Liver (tissue), 9 donors: ENCODE data around the gene GNAT1. TPM values are rescaled to one million over a fixed set of nuclear protein-coding genes. Genes with fewer than 3 reads are reported as not detected.

Source experiments
- DNase-seq: peaks from one replicate; pipeline ENCODE4 v3.0.0-alpha.2; 2017; ENCODE audit warnings: low spot score
- H3K27ac ChIP-seq, 2 donors: one replicate each; pipeline ENCODE4 v1.7.0; 2013; ENCODE audit warnings: inconsistent platforms in 2 of 2, low read length in 2 of 2, control low read depth in 1 of 2, low read depth in 1 of 2, mild to moderate bottlenecking in 1 of 2
- H3K27me3 ChIP-seq, 4 donors: one replicate each; pipeline versions ENCODE4 v1.6.1 to v1.7.0; 2013; ENCODE audit warnings: low read length in 3 of 4, inconsistent platforms in 1 of 4, mild to moderate bottlenecking in 1 of 4, moderate library complexity in 1 of 4; ENCODE audit not compliant: control insufficient read depth in 4 of 4, insufficient read depth in 4 of 4
- H3K36me3 ChIP-seq, 4 donors: one replicate each; pipeline versions ENCODE4 v1.6.1 to v1.7.0; 2013; ENCODE audit warnings: low read length in 3 of 4, mild to moderate bottlenecking in 3 of 4, low read depth in 1 of 4, moderate library complexity in 1 of 4; ENCODE audit not compliant: control insufficient read depth in 4 of 4, insufficient read depth in 3 of 4
- H3K4me1 ChIP-seq, 4 donors: one replicate each; pipeline versions ENCODE4 v1.6.1 to v1.7.0; 2013; ENCODE audit warnings: low read length in 3 of 4, mild to moderate bottlenecking in 3 of 4, moderate library complexity in 1 of 4; ENCODE audit not compliant: control insufficient read depth in 4 of 4, insufficient read depth in 4 of 4
- H3K4me3 ChIP-seq, 3 donors: one replicate each; pipeline versions ENCODE4 v1.6.1 to v1.7.0; 2013; ENCODE audit warnings: low read length in 3 of 3, control low read depth in 1 of 3, low read depth in 1 of 3, mild to moderate bottlenecking in 1 of 3
- H3K9ac ChIP-seq, 2 donors: one replicate each; pipeline ENCODE4 v1.7.0; 2013; ENCODE audit warnings: low read length in 2 of 2, mild to moderate bottlenecking in 2 of 2, moderate library complexity in 2 of 2, control low read depth in 1 of 2, low read depth in 1 of 2
- H3K9me3 ChIP-seq, 4 donors: one replicate each; pipeline versions ENCODE4 v1.6.1 to v1.7.0; 2013; ENCODE audit warnings: low read length in 3 of 4; ENCODE audit not compliant: control insufficient read depth in 4 of 4
- FOXA1 ChIP-seq: IDR thresholded peaks from 2 replicates; pipeline ENCODE4 v1.6.1; 2016; ENCODE audit warnings: antibody characterized with exemption
- FOXA2 ChIP-seq: IDR thresholded peaks from 2 replicates; pipeline ENCODE4 v1.6.1; 2016; ENCODE audit warnings: antibody characterized with exemption
- GABPA ChIP-seq, 2 donors: IDR thresholded peaks in 1 of 2; conservative IDR thresholded peaks in 1 of 2; 2 replicates each; pipeline ENCODE4 v1.6.1; 2016; ENCODE audit warnings: antibody characterized with exemption in 2 of 2, mild to moderate bottlenecking in 1 of 2, moderate library complexity in 1 of 2
- HNF4A ChIP-seq, 2 donors: conservative IDR thresholded peaks; 2 replicates each; pipeline ENCODE4 v1.6.1; 2016; ENCODE audit warnings: antibody characterized with exemption in 2 of 2, mild to moderate bottlenecking in 2 of 2
- HNF4G ChIP-seq: IDR thresholded peaks from 2 replicates; pipeline ENCODE4 v1.6.1; 2016; ENCODE audit warnings: antibody characterized with exemption
- JUND ChIP-seq, 2 donors: IDR thresholded peaks; 2 replicates each; pipeline ENCODE4 v1.6.1; 2016; ENCODE audit warnings: antibody characterized with exemption in 2 of 2
- NR2F2 ChIP-seq: IDR thresholded peaks from 2 replicates; pipeline ENCODE4 v1.6.1; 2016; ENCODE audit warnings: antibody characterized with exemption
- RAD21 ChIP-seq, 2 donors: IDR thresholded peaks; 2 replicates each; pipeline ENCODE4 v1.6.1; 2016; ENCODE audit warnings: antibody characterized with exemption in 2 of 2, mild to moderate bottlenecking in 2 of 2
- SP1 ChIP-seq: IDR thresholded peaks from 2 replicates; pipeline ENCODE4 v1.6.1; 2018; ENCODE audit warnings: antibody characterized with exemption, mild to moderate bottlenecking
- YY1 ChIP-seq: IDR thresholded peaks from 2 replicates; pipeline ENCODE4 v1.6.1; 2016; ENCODE audit warnings: antibody characterized with exemption, mild to moderate bottlenecking
- ZBTB33 ChIP-seq: IDR thresholded peaks from 2 replicates; pipeline ENCODE4 v1.6.1; 2016; ENCODE audit warnings: antibody characterized with exemption
- WGBS: extraction: QIAGEN DNeasy Blood & Tissue Kit; methylation state at CpG from one replicate; pipeline ENCODE4 v1.1.7; 2013; 5-methylcytosine and 5-hydroxymethylcytosine counted together
- polyA plus RNA-seq, 2 donors: library from polyadenylated mRNA; stranded (reverse) in 1 of 2; unstranded in 1 of 2; fragments of 200-250 nt in 1 of 2; fragments of >200 nt in 1 of 2; fragmentation: Nextera tagmentation in 1 of 2; extraction: Ambion mirVana in 1 of 2; gene quantifications; one replicate each; pipeline versions ENCODE4 v1.2.1 to v1.2.3, GENCODE V29; 2013 to 2015
- total RNA-seq, 2 donors: library from RNA; depleted of rRNA; stranded (reverse); fragments of >200 nt; gene quantifications; one replicate each; pipeline ENCODE4 v1.2.3, GENCODE V29; 2014
- TF ChIP-seq, protein P1 (sequence below): fragments of 150-350 bp; IDR thresholded peaks from 2 replicates; pipeline ENCODE4 v1.5.1; 2017; ENCODE audit warnings: improper control_type of control experiment, low read depth, low read length; ENCODE audit not compliant: missing input control
- TF ChIP-seq, protein P2 (sequence below): IDR thresholded peaks from 2 replicates; pipeline ENCODE4 v1.6.1; 2016; ENCODE audit warnings: antibody characterized with exemption
- donor health status: healthy.
- donor health status: healthy.
- donor health status: healthy.
- donor health status: healthy.
- donor health status: healthy.

GNAT1 gene
- total and polyA plus RNA-seq, 4 donors = 0.08 TPM; not detected in 3

DNA sequence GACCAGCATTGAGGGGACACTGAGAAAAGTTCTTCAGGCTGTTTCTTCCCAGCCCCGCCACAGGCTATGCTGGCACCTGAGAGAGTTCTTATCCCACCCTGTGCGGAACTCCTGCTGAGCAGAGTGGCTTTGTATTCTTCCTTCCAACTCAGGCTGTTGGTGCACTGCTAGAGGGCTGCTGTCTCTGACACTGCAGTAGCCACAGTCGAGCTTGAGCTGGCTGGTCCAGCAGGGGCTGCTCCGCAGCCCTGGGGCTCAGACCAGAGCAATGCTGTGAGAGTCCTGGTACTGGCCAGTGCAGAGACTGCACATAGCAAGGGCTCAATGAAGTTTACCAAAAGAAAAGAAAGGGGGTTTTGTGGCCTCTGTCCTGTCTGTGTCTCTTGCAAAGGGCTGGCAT is 48.2 kb downstream of the GNAT1 start:
- no peaks in the 10 kb centered on the region for H3K36me3 ChIP-seq
- no peaks in the 10 kb centered on the region for H3K27me3 ChIP-seq
- no peaks in the 10 kb centered on the region for H3K9me3 ChIP-seq
- H3K4me3 ChIP-seq = no peak overlapping the region
- WGBS = 79% methylated on average over 4 of the region's 4 CpGs
- no peak for DNase-seq
- peak overlapping the region in 1 of 2 donors; percentile 42 for H3K9ac ChIP-seq
- TF ChIP-seq GABPA (IDR thresholded peaks at IDR 0.05 in 1 of 2, conservative IDR thresholded peaks at IDR 0.05 in 1 of 2) (no peak), SP1 (no peak), NR2F2 (no peak), FOXA2 (no peak), ZBTB33 (no peak), FOXA1 (no peak), RAD21 (IDR thresholded peaks at IDR 0.05) (no peak), YY1 (no peak)
- TF ChIP-seq, protein P1, sequence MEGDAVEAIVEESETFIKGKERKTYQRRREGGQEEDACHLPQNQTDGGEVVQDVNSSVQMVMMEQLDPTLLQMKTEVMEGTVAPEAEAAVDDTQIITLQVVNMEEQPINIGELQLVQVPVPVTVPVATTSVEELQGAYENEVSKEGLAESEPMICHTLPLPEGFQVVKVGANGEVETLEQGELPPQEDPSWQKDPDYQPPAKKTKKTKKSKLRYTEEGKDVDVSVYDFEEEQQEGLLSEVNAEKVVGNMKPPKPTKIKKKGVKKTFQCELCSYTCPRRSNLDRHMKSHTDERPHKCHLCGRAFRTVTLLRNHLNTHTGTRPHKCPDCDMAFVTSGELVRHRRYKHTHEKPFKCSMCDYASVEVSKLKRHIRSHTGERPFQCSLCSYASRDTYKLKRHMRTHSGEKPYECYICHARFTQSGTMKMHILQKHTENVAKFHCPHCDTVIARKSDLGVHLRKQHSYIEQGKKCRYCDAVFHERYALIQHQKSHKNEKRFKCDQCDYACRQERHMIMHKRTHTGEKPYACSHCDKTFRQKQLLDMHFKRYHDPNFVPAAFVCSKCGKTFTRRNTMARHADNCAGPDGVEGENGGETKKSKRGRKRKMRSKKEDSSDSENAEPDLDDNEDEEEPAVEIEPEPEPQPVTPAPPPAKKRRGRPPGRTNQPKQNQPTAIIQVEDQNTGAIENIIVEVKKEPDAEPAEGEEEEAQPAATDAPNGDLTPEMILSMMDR = no peak
- peak overlapping the region; percentile 22 to 91 for H3K27ac ChIP-seq
- peaks cover 18 to 76% (median 57%) of the 10 kb centered on the region in 4 donors for H3K4me1 ChIP-seq

DNA sequence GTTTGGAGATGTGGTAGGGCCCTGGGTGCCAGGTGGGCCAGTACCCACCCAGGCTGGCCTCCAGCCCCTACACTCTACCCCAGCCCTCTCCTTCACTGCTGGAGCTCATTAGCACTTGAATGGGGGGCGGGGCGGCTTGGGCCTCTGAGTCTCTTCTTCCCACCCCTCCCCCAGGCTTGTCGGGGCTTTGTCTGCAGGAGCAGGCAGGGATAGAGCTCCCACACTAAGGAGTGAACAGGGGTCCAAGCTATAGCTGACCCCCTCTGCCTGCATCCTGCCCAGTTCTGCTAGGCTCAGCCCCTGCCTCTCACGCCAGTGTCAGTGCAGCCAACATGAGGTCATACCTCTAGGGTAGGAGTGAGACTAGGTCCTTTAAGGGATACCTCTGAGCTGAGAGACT is 49.8 kb downstream of the GNAT1 start:
- Histone ChIP-seq H3K36me3 (no peaks in the 10 kb centered on the region), H3K9ac (no peak overlapping the region), H3K4me1 (peaks cover 19 to 89% (median 67%) of the 10 kb centered on the region in 4 donors), H3K27ac (peak overlapping the region; percentile 83 to 87), H3K9me3 (no peaks in the 10 kb centered on the region), H3K4me3 (no peak overlapping the region), H3K27me3 (no peaks in the 10 kb centered on the region)
- no peak for DNase-seq
- TF ChIP-seq HNF4A (conservative IDR thresholded peaks at IDR 0.05) (no peak), YY1 (no peak), JUND (IDR thresholded peaks at IDR 0.05) (no peak), HNF4G (no peak), GABPA (IDR thresholded peaks at IDR 0.05 in 1 of 2, conservative IDR thresholded peaks at IDR 0.05 in 1 of 2) (no peak), FOXA1 (no peak), RAD21 (IDR thresholded peaks at IDR 0.05) (no peak)
- TF ChIP-seq, protein P2, sequence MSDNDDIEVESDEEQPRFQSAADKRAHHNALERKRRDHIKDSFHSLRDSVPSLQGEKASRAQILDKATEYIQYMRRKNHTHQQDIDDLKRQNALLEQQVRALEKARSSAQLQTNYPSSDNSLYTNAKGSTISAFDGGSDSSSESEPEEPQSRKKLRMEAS = no peak
- TF ChIP-seq, protein P1 = no peak
- WGBS = 80% methylated on average over 4 of the region's 4 CpGs
